ENCODE measurements around the gene PCDHGA8.

The PCDHGA8 gene

GRCh38 chr5:141351591-141351990 is 40.8 kb upstream of the PCDHGA8 start:
- no peaks in the 10 kb centered on the region for H4K20me1 ChIP-seq (ENCODE audit: insufficient read depth, low read length)
- no peaks in the 10 kb centered on the region for H3K79me2 ChIP-seq (ENCODE audit: insufficient read depth, low read length)
- no peaks in the 10 kb centered on the region for H3K4me1 ChIP-seq (ENCODE audit: insufficient read depth, low read length)
- H3K4me2 ChIP-seq (ENCODE audit: insufficient read depth, low read length) = no peak overlapping the region
- H3K27me3 ChIP-seq (ENCODE audit: insufficient read depth, low read length, poor library complexity) = no peaks in the 10 kb centered on the region
- H3K9ac ChIP-seq (ENCODE audit: low read depth, low read length) = no peak overlapping the region
- no peak overlapping the region for H3K4me3 ChIP-seq (ENCODE audit: low read depth in 1 of 2, low read length in 2 of 2)
- TF ChIP-seq CTCF (IDR thresholded peaks at IDR 0.05; ENCODE audit: borderline replicate concordance, extremely low read depth, low read length, poor library complexity, severe bottlenecking) = no peak
- TF ChIP-seq EZH2 (IDR thresholded peaks at IDR 0.05; ENCODE audit: borderline replicate concordance, low read depth, low read length, severe bottlenecking) = no peak
- DNase-seq (no peak), ATAC-seq (ENCODE audit: insufficient read depth, low read depth) (no peak)
- no peaks in the 10 kb centered on the region for H3K36me3 ChIP-seq (ENCODE audit: insufficient read depth, low read length)
- H2AFZ ChIP-seq (ENCODE audit: low read depth, low read length) = no peak overlapping the region
- no peaks in the 10 kb centered on the region for H3K9me3 ChIP-seq (ENCODE audit: insufficient read depth, low read length, severe bottlenecking)
- no peak overlapping the region for H3K27ac ChIP-seq (ENCODE audit: low read length)

- no peak within 1 kb of the TSS for H3K4me3 ChIP-seq (ENCODE audit: low read depth in 1 of 2, low read length in 2 of 2)
- H3K79me2 ChIP-seq (ENCODE audit: insufficient read depth, low read length) = no peaks in the 10 kb centered on the region
- no peak within 1 kb of the TSS for H3K4me2 ChIP-seq (ENCODE audit: insufficient read depth, low read length)
- H4K20me1 ChIP-seq (ENCODE audit: insufficient read depth, low read length) = no peaks in the 10 kb centered on the region
- no peaks in the 10 kb centered on the region for H3K36me3 ChIP-seq (ENCODE audit: insufficient read depth, low read length)
- ATAC-seq (ENCODE audit: insufficient read depth, low read depth) = no peak
- H3K27me3 ChIP-seq (ENCODE audit: insufficient read depth, low read length, poor library complexity) = no peaks in the 10 kb centered on the region
- no peak within 1 kb of the TSS for H2AFZ ChIP-seq (ENCODE audit: low read depth, low read length)
- peaks cover 2% of the 10 kb centered on the region; the same call in 1 of the 2 replicates for H3K4me1 ChIP-seq (ENCODE audit: insufficient read depth, low read length)
- no peak within 1 kb of the TSS for H3K9ac ChIP-seq (ENCODE audit: low read depth, low read length)
- no peak for DNase-seq
- H3K9me3 ChIP-seq (ENCODE audit: insufficient read depth, low read length, severe bottlenecking) = no peaks in the 10 kb centered on the region
- H3K27ac ChIP-seq (ENCODE audit: low read length) = no peak within 1 kb of the TSS
- TF ChIP-seq CTCF (IDR thresholded peaks at IDR 0.05; ENCODE audit: borderline replicate concordance, extremely low read depth, low read length, poor library complexity, severe bottlenecking) (peak; percentile 63), EZH2 (IDR thresholded peaks at IDR 0.05; ENCODE audit: borderline replicate concordance, low read depth, low read length, severe bottlenecking) (no peak)
Measured at GRCh38 chr5:141354900-141355469, 37.4 kb upstream of the PCDHGA8 start, which contains the start of gene PCDHGA4. PCDHGA4 (plus strand) TSS chr5:141355021; CDS start chr5:141355108, 87 bp downstream.

- TF ChIP-seq EZH2 (IDR thresholded peaks at IDR 0.05; ENCODE audit: borderline replicate concordance, low read depth, low read length, severe bottlenecking) (no peak), CTCF (IDR thresholded peaks at IDR 0.05; ENCODE audit: borderline replicate concordance, extremely low read depth, low read length, poor library complexity, severe bottlenecking) (no peak)
- H2AFZ ChIP-seq (ENCODE audit: low read depth, low read length) = no peak overlapping the region
- ATAC-seq (ENCODE audit: insufficient read depth, low read depth) = no peak
Measured at GRCh38 chr5:141355641-141356040, 36.8 kb upstream of the PCDHGA8 start.

More at GRCh38 chr5:141355641-141356040, 36.8 kb upstream of the PCDHGA8 start:
- Histone ChIP-seq H3K9me3 (ENCODE audit: insufficient read depth, low read length, severe bottlenecking) (no peaks in the 10 kb centered on the region), H4K20me1 (ENCODE audit: insufficient read depth, low read length) (no peaks in the 10 kb centered on the region), H3K27ac (ENCODE audit: low read length) (no peak overlapping the region), H3K9ac (ENCODE audit: low read depth, low read length) (no peak overlapping the region), H3K4me3 (ENCODE audit: low read depth in 1 of 2, low read length in 2 of 2) (no peak overlapping the region), H3K27me3 (ENCODE audit: insufficient read depth, low read length, poor library complexity) (no peaks in the 10 kb centered on the region), H3K4me1 (ENCODE audit: insufficient read depth, low read length) (peaks cover 3% of the 10 kb centered on the region; the same call in 1 of the 2 replicates), H3K36me3 (ENCODE audit: insufficient read depth, low read length) (no peaks in the 10 kb centered on the region), H3K79me2 (ENCODE audit: insufficient read depth, low read length) (no peaks in the 10 kb centered on the region), H3K4me2 (ENCODE audit: insufficient read depth, low read length) (no peak overlapping the region)
- DNase-seq = no peak

Measured in DND-41 (cell line).